Activated naive CD4-positive, alpha-beta T cell treated with anti-CD3 and anti-CD28 coated beads, Interleukin-2, amount 10 ng/mL, durations not matched to agents 7 days and 5 days (primary cell): ENCODE data around the gene LRFN5.

ENCODE experiments used
- CTCF ChIA-PET: fragments of 350-600 bp; sonication (Branson Sonifier 250); formaldehyde crosslinking; loops from one replicate; lab custom pipeline; 2021; ENCODE audit warnings: antibody characterized with exemption; lab: Charles Lee
- DNase-seq: peaks from one replicate; pipeline ENCODE4 v3.0.0-alpha.2; 2020
- H3K27ac Mint-ChIP-seq: one replicate; pipeline ENCODE4 v1.8.0; 2021; ENCODE audit warnings: mild to moderate bottlenecking, moderate library complexity, mixed read lengths
- H3K27me3 Mint-ChIP-seq: one replicate; pipeline ENCODE4 v1.8.0; 2021; ENCODE audit warnings: mild to moderate bottlenecking, mixed read lengths
- H3K36me3 Mint-ChIP-seq: one replicate; pipeline ENCODE4 v1.8.0; 2021; ENCODE audit warnings: mixed read lengths
- H3K4me1 Mint-ChIP-seq: one replicate; pipeline ENCODE4 v1.8.0; 2021; ENCODE audit warnings: mixed read lengths
- H3K4me3 Mint-ChIP-seq: one replicate; pipeline ENCODE4 v1.8.0; 2021; ENCODE audit warnings: mild to moderate bottlenecking, moderate library complexity, mixed read lengths
- H3K9me3 Mint-ChIP-seq: one replicate; pipeline ENCODE4 v1.8.0; 2021; ENCODE audit warnings: mixed read lengths

Gene LRFN5

DNA sequence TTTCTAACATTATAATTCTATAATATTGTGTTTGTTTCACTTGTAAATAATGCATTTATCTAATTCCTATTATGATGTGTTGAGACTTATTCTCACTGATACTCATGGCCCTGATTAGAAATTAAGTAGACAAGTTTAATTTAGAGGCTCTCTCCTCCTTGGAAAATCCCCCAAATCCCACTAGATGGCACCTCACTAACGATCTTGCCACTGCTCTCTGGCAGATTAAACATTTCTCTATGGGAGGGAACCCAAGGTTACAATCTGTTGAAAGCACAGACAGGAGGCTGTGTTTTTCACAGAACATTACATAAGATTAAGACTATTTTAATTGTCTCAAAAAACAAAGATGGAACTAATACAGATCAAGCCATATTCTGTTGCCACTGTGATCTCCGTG is 318.7 kb downstream of the LRFN5 start:
- Mint-ChIP-seq H3K27me3 (no peaks in the 10 kb centered on the region), H3K4me3 (no peak overlapping the region), H3K36me3 (no peaks in the 10 kb centered on the region), H3K9me3 (no peaks in the 10 kb centered on the region), H3K4me1 (no peaks in the 10 kb centered on the region), H3K27ac (no peak overlapping the region)
- no peak for DNase-seq
- CTCF ChIA-PET: no interaction called here

DNA sequence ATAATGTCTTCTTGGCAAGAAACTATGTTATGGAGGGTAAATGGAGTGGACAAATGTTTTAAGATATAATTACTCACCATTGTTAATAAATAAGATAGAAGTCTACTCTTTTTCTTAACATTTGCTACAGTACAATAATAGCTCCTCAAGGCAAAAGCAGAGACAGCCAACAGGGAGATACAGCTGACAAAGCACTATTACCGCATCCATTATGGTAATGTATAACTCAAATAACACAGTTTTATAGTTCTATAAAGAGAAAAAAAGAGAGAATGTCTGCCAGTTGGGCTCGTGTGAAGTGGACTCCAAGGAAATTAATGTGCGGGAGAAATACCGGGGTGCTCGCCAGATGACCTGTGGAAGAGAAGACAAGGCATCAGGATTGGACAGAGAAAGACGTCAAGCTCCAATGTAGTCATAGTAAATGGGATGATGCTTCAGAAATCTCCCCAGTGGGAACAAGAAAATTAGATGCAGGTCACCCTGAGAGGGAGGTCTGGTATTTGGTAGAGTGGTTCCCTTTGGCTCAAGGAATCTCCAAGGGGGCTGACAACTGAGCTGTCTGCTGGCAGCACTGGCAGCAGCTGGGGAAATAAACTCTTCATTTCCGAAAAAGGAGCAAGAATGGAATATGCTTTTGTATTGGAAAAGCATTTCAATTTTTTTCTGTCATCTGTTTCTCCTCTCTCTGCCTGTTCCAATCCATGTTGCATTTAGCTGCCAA is 343.9 kb downstream of the LRFN5 start:
- no peak overlapping the region for H3K27ac Mint-ChIP-seq
- no peaks in the 10 kb centered on the region for H3K36me3 Mint-ChIP-seq
- DNase-seq: no peak
- no peak overlapping the region for H3K4me3 Mint-ChIP-seq
- no peaks in the 10 kb centered on the region for H3K4me1 Mint-ChIP-seq
- H3K27me3 Mint-ChIP-seq: no peaks in the 10 kb centered on the region
- CTCF ChIA-PET: no interaction called here
- no peaks in the 10 kb centered on the region for H3K9me3 Mint-ChIP-seq
